ENCODE measurements around the gene CTCF. TPM values are rescaled to one million over a fixed set of nuclear protein-coding genes. Genes with fewer than 3 reads are reported as not detected.

CTCF gene
- total and polyA plus RNA-seq, 3 experiments from 2014 or later, result 65.4 to 67.4 (median 66.4) TPM

DNA sequence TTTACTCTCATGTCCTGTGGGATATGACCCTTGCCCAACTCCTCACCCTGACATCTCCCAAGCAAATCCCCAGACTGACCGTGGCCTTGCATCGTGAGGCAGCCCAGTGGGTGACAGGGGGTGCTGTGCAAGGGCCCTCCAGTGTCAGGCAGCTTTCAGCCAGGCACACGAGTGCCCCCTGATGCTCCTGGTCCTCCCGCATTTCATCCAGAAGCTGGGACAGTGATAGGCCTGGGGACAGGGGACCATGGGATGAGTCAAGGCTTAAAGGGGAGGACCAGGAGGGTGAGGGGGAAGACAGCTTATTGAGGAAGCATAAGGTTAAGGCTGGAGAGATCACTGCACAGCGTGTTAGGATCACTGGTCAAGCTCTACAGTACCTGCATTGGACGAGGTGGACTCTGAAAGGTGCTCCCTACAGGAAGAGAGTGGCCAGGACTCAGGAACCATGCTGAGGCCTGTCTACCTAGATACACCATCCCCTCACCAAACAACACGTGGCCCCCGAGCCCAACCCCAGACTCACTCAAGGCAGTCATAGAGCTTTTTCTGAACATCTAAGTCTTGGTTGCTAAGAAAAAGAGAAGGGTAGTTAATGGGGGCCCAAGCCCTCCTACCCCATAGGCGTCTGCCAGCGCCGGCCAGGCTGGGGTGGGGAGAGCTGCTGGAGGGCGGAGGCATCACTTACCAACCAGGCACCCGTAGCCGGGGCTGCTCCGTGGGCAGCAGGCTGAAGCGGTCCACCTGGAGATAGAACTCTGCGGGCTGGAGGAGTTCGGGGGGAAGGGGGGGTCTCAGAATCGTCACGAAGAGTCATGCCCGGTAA, 96.7 kb downstream of the CTCF start:
- H3K4me1 ChIP-seq (ENCODE audit: insufficient read depth, low read length), result peaks cover 24% of the 10 kb centered on the region
- Mint-ChIP-seq H3K4me3 (peak overlapping the region; percentile 93 to 99 (median 94)), H3K27ac (peak overlapping the region; percentile 88 to 99 (median 96)), H3K27me3 (peaks cover 0 to 3% of the 10 kb centered on the region in 2 donors), H3K36me3 (peaks cover 0 to 51% (median 0%) of the 10 kb centered on the region in 3 donors), H3K9me3 (no peaks in the 10 kb centered on the region), H3K4me1 (peaks cover 14 to 33% (median 14%) of the 10 kb centered on the region in 3 donors)
- POLR2A ChIA-PET, result interaction anchor here (0.5 to 0.9 kb wide), 4 partner anchors 112 to 150 kb away, joined by 3 read pairs; no protein-coding TSS in a partner anchor
- H3K27ac ChIP-seq (ENCODE audit: low read depth, low read length), result peak overlapping the region; percentile 98
- CTCF ChIA-PET, result interaction anchor here (0.7 to 4.4 kb wide), 7 partner anchors 8 to 165 kb away, joined by 3 to 34 read pairs (median 5); partner anchors contain the start of gene CARMIL2
- H3K27me3 ChIP-seq (ENCODE audit: insufficient read depth, low read length, poor library complexity, severe bottlenecking), result no peaks in the 10 kb centered on the region
- H3K36me3 ChIP-seq (ENCODE audit: insufficient read depth, low read length), result no peaks in the 10 kb centered on the region
- DNase-seq, result no peak
- peak overlapping the region; percentile 93 for H3K4me3 ChIP-seq (ENCODE audit: low read length)
- no peaks in the 10 kb centered on the region for H3K9me3 ChIP-seq (ENCODE audit: low read length)

DNA sequence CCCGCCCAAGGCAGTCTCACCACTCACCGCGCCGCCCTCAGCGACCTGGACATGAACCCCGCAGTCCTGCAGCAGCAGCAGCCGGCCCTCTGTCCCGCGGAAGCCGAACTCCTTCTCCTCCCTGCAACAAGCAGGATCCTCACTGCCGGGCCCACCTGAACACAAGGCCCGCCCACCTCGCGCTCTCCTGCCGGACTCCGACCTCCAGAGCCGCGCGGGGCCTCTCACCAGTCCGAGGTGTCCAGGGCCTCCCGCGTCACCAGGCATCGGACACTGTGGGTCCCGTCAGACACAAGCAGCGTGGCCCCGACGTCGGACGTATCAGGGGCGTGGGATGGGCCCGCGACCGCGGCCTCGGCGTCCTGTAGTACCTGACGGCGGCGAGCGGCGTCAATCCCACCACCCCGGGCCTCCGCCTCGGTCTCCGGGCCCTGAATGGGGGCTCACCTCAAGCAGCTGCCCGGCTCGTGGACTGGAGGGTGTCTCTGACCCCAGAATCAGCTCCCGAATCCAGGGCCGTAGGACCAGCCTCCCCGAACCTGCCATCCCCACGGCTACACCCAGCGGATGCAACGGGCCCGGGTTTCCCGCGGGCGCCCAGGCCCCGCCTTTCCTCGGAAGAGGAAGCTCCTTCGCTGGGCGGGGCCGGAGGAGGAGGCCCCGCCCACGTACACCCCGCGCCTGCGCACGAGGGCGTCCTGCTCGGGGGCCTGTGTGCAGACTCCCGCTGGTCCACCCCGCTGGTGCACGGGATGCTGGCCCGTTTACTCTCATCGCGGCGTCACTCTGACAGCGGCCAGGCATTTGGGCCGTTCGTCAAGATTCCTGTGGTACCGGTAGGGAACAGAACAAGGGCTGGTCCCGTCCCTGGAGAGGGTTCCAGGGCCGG, 97.6 kb downstream of the CTCF start, which contains the start of gene ACD:
Gene ACD (minus strand): TSS at position 586 of the 889 bp plus-strand sequence. CDS start 40 bp downstream, at position 546.
- Mint-ChIP-seq H3K4me3 (peak within 1 kb of the TSS; percentile 93 to 99 (median 94)), H3K36me3 (peaks cover 0 to 45% (median 0%) of the 10 kb centered on the region in 3 donors), H3K27me3 (peaks cover 0 to 3% of the 10 kb centered on the region in 2 donors), H3K9me3 (no peaks in the 10 kb centered on the region), H3K27ac (peak within 1 kb of the TSS; percentile 94 to 99 (median 96)), H3K4me1 (peaks cover 14 to 36% (median 17%) of the 10 kb centered on the region in 3 donors)
- no peaks in the 10 kb centered on the region for H3K27me3 ChIP-seq (ENCODE audit: insufficient read depth, low read length, poor library complexity, severe bottlenecking)
- H3K9me3 ChIP-seq (ENCODE audit: low read length), result no peaks in the 10 kb centered on the region
- peak within 1 kb of the TSS; percentile 93 for H3K4me3 ChIP-seq (ENCODE audit: low read length)
- no peaks in the 10 kb centered on the region for H3K36me3 ChIP-seq (ENCODE audit: insufficient read depth, low read length)
- peak within 1 kb of the TSS; percentile 98 for H3K27ac ChIP-seq (ENCODE audit: low read depth, low read length)
- DNase-seq, result peak; percentile 88 to 95 (median 93)
- POLR2A ChIA-PET, result interaction anchor here (0.6 to 2.6 kb wide), 8 partner anchors 13 to 179 kb away, joined by 3 to 24 read pairs (median 7); partner anchors contain the start of genes ATP6V0D1, CARMIL2, CTCF and RANBP10
- CTCF ChIA-PET, result interaction anchor here (0.6 to 4.4 kb wide), 9 partner anchors 9 to 179 kb away, joined by 3 to 34 read pairs (median 5); partner anchors contain the start of genes ATP6V0D1 and CARMIL2
- H3K4me1 ChIP-seq (ENCODE audit: insufficient read depth, low read length), result peaks cover 24% of the 10 kb centered on the region

DNA sequence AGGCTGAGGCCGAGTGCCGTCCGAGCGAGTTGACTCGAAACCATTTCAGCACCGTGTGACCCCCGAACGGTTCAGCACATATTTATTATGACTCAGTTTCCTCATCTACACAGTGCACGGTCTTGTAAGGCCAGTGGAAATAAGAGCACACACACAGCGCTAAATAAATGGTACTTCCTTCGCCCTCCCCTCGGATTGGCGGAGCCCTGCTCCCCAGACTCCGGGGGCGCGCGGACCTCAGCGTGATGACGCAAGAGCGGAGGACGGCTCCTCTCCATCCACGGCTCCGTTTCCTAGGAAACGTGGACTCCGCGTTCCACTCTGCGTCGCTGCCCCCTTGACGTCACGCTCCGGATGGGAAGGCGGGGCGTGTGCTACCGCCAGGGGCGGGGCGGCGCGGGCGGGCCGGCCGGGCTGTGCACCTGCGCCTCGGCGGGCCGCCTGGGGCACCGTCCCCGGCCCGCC, 98.3 kb downstream of the CTCF start, which contains the start of gene PARD6A:
Gene PARD6A (plus strand): TSS at position 397 of the 465 bp plus-strand sequence. CDS start 79 bp downstream, outside the sequence.
- Mint-ChIP-seq H3K27me3 (peaks cover 0 to 3% of the 10 kb centered on the region in 2 donors), H3K27ac (peak within 1 kb of the TSS; percentile 94 to 99 (median 96)), H3K9me3 (no peaks in the 10 kb centered on the region), H3K36me3 (peaks cover 0 to 40% (median 0%) of the 10 kb centered on the region in 3 donors), H3K4me3 (peak within 1 kb of the TSS; percentile 93 to 99 (median 94)), H3K4me1 (peaks cover 14 to 37% (median 17%) of the 10 kb centered on the region in 3 donors)
- peak within 1 kb of the TSS; percentile 93 for H3K4me3 ChIP-seq (ENCODE audit: low read length)
- peak; percentile 94 to 98 (median 95) for DNase-seq
- CTCF ChIA-PET, result interaction anchor here (0.6 to 4.4 kb wide), 11 partner anchors 8 to 179 kb away, joined by 3 to 34 read pairs (median 5); partner anchors contain the start of genes ATP6V0D1, CARMIL2 and CTCF
- no peaks in the 10 kb centered on the region for H3K27me3 ChIP-seq (ENCODE audit: insufficient read depth, low read length, poor library complexity, severe bottlenecking)
- H3K4me1 ChIP-seq (ENCODE audit: insufficient read depth, low read length), result peaks cover 25% of the 10 kb centered on the region
- H3K27ac ChIP-seq (ENCODE audit: low read depth, low read length), result peak within 1 kb of the TSS; percentile 98
- no peaks in the 10 kb centered on the region for H3K36me3 ChIP-seq (ENCODE audit: insufficient read depth, low read length)
- POLR2A ChIA-PET, result interaction anchor here (1.0 to 2.6 kb wide), 6 partner anchors 15 to 179 kb away, joined by 3 to 24 read pairs (median 9); partner anchors contain the start of genes ATP6V0D1, CARMIL2, CTCF and RANBP10
- no peaks in the 10 kb centered on the region for H3K9me3 ChIP-seq (ENCODE audit: low read length)

DNA sequence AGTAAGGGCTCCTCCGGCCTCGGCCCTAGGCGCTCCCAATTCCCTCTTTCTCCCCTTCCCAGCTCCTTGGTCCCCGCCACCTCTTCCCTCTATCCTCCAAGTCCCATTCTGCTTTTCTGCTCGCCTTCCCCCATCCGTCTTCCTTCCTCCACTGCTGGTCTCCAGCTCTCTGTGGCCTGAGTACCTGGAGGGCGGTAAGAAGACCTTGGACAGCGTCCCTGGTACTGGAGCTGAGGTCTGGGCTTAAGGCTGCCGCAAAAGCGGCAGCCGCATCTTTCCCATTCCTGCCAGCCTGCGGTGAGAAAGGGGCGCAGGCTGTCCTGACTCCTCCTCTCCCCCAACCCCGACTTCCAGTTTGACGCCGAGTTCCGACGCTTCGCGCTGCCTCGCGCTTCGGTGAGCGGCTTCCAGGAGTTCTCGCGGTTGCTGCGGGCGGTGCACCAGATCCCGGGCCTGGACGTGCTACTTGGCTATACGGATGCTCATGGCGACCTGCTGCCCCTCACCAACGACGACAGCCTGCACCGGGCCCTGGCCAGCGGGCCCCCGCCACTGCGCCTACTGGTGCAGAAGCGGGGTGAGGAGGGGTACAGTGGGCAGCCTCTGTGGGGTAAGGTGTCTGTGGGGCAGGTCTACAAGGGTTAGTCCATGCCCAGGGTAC, 98.9 kb downstream of the CTCF start:
- no peaks in the 10 kb centered on the region for H3K36me3 ChIP-seq (ENCODE audit: insufficient read depth, low read length)
- CTCF ChIA-PET, result interaction anchor here (1.0 to 4.4 kb wide), 5 partner anchors 12 to 155 kb away, joined by 3 to 34 read pairs (median 5); partner anchors contain the start of genes CARMIL2 and CTCF
- peak overlapping the region; percentile 78 to 94 (median 92) for H3K4me3 Mint-ChIP-seq
- H3K36me3 Mint-ChIP-seq, result peaks cover 0 to 33% (median 0%) of the 10 kb centered on the region in 3 donors
- peak overlapping the region; percentile 98 for H3K27ac ChIP-seq (ENCODE audit: low read depth, low read length)
- peaks cover 30% of the 10 kb centered on the region for H3K4me1 ChIP-seq (ENCODE audit: insufficient read depth, low read length)
- peak overlapping the region; percentile 60 for H3K4me3 ChIP-seq (ENCODE audit: low read length)
- peaks cover 14 to 39% (median 17%) of the 10 kb centered on the region in 3 donors for H3K4me1 Mint-ChIP-seq
- DNase-seq, result no peak
- peaks cover 0 to 3% of the 10 kb centered on the region in 2 donors for H3K27me3 Mint-ChIP-seq
- H3K27me3 ChIP-seq (ENCODE audit: insufficient read depth, low read length, poor library complexity, severe bottlenecking), result no peaks in the 10 kb centered on the region
- POLR2A ChIA-PET, result interaction anchor here (1.4 to 2.6 kb wide), 3 partner anchors 16 to 146 kb away, joined by 9 to 24 read pairs (median 16); partner anchors contain the start of genes CARMIL2, CTCF, RANBP10 and TSNAXIP1
- no peaks in the 10 kb centered on the region for H3K9me3 Mint-ChIP-seq
- H3K27ac Mint-ChIP-seq, result peak overlapping the region; percentile 84 to 99 (median 94)
- no peaks in the 10 kb centered on the region for H3K9me3 ChIP-seq (ENCODE audit: low read length)

DNA sequence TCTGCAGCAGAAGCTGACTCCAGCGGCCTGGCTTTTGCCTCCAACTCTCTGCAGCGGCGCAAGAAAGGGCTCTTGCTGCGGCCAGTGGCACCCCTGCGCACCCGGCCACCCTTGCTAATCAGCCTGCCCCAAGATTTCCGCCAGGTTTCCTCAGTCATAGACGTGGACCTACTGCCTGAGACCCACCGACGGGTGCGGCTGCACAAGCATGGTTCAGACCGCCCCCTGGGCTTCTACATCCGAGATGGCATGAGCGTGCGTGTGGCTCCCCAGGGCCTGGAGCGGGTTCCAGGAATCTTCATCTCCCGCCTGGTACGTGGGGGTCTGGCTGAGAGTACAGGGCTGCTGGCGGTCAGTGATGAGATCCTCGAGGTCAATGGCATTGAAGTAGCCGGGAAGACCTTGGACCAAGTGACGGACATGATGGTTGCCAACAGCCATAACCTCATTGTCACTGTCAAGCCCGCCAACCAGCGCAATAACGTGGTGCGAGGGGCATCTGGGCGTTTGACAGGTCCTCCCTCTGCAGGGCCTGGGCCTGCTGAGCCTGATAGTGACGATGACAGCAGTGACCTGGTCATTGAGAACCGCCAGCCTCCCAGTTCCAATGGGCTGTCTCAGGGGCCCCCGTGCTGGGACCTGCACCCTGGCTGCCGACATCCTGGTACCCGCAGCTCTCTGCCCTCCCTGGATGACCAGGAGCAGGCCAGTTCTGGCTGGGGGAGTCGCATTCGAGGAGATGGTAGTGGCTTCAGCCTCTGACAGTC, 99.7 kb downstream of the CTCF start:
- DNase-seq, result no peak
- H3K4me3 Mint-ChIP-seq, result peak overlapping the region in 6 of 7 donors; percentile 56 to 94 (median 88)
- no peaks in the 10 kb centered on the region for H3K36me3 ChIP-seq (ENCODE audit: insufficient read depth, low read length)
- ChIA-PET POLR2A (interaction anchor here (2.6 kb wide), 1 partner anchor 17 kb away, joined by 24 read pairs; the partner anchor contains the start of gene CARMIL2), CTCF (interaction anchor here (0.8 to 7.7 kb wide), 6 partner anchors 11 to 141 kb away, joined by 3 to 95 read pairs (median 7); partner anchors contain the start of gene CARMIL2)
- peaks cover 0 to 29% (median 0%) of the 10 kb centered on the region in 3 donors for H3K36me3 Mint-ChIP-seq
- peaks cover 33% of the 10 kb centered on the region for H3K4me1 ChIP-seq (ENCODE audit: insufficient read depth, low read length)
- no peaks in the 10 kb centered on the region for H3K27me3 ChIP-seq (ENCODE audit: insufficient read depth, low read length, poor library complexity, severe bottlenecking)
- peaks cover 0 to 3% of the 10 kb centered on the region in 2 donors for H3K27me3 Mint-ChIP-seq
- no peak overlapping the region for H3K27ac ChIP-seq (ENCODE audit: low read depth, low read length)
- no peaks in the 10 kb centered on the region for H3K9me3 ChIP-seq (ENCODE audit: low read length)
- peak overlapping the region; percentile 84 to 99 (median 92) for H3K27ac Mint-ChIP-seq
- H3K4me3 ChIP-seq (ENCODE audit: low read length), result no peak overlapping the region
- no peaks in the 10 kb centered on the region for H3K9me3 Mint-ChIP-seq
- H3K4me1 Mint-ChIP-seq, result peaks cover 14 to 44% (median 20%) of the 10 kb centered on the region in 3 donors

DNA sequence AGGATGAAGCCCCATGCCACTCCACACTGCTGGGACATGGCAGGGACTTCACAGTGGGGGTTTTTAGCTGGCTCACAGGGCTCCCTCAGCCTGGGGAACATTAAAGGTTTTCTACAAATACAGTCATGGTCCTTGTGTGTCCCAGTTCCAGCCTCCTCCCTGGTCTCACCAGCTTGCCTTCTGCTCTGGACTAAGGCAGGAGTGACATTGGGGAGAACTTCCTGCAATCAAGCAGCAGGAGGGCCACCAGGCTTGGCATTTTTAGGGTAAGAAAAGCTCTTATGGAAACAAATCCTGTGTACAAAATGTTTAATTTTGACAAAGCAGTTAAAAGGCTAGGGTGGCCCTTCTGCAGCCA, 100.3 kb downstream of the CTCF start:
- H3K27ac ChIP-seq (ENCODE audit: low read depth, low read length), result no peak overlapping the region
- no peak overlapping the region for H3K4me3 ChIP-seq (ENCODE audit: low read length)
- Mint-ChIP-seq H3K36me3 (peaks cover 0 to 23% (median 0%) of the 10 kb centered on the region in 3 donors), H3K4me3 (peak overlapping the region in 1 of 7 donors; percentile 50), H3K27ac (peak overlapping the region in 3 of 8 donors; percentile 46 to 88 (median 84)), H3K9me3 (no peaks in the 10 kb centered on the region), H3K27me3 (peaks cover 0 to 3% of the 10 kb centered on the region in 2 donors), H3K4me1 (peaks cover 14 to 49% (median 24%) of the 10 kb centered on the region in 3 donors)
- ChIA-PET CTCF (interaction anchor here (0.8 to 7.7 kb wide), 5 partner anchors 18 to 141 kb away, joined by 3 to 95 read pairs (median 5); partner anchors contain the start of gene CARMIL2), POLR2A (no interaction called here)
- no peak for DNase-seq
- peaks cover 39% of the 10 kb centered on the region for H3K4me1 ChIP-seq (ENCODE audit: insufficient read depth, low read length)
- no peaks in the 10 kb centered on the region for H3K27me3 ChIP-seq (ENCODE audit: insufficient read depth, low read length, poor library complexity, severe bottlenecking)
- H3K36me3 ChIP-seq (ENCODE audit: insufficient read depth, low read length), result no peaks in the 10 kb centered on the region
- H3K9me3 ChIP-seq (ENCODE audit: low read length), result no peaks in the 10 kb centered on the region

Measured in CD8-positive, alpha-beta memory T cell (primary cell).